Peyer's patch (tissue), 4 donors: ENCODE data around the gene TOR2A. TPM values are rescaled to one million over a fixed set of nuclear protein-coding genes. Genes with fewer than 3 reads are reported as not detected.

Experiments
- DNase-seq, 3 donors: peaks; one replicate each; pipeline ENCODE4 v3.0.0-alpha.2; 2017 to 2019
- H3K27ac ChIP-seq, 4 donors: fragments of 200-600 bp; sonication (generic); one replicate each; pipeline ENCODE4 v1.5.1; 2016 to 2019
- H3K27me3 ChIP-seq, 2 donors: fragments of 200-600 bp; sonication (generic); one replicate each; pipeline ENCODE4 v1.5.1; 2019
- H3K36me3 ChIP-seq, 3 donors: fragments of 200-600 bp; sonication (generic); one replicate each; pipeline ENCODE4 v1.5.1; 2016 to 2019
- H3K4me1 ChIP-seq, 4 donors: fragments of 200-600 bp; sonication (generic); one replicate each; pipeline ENCODE4 v1.5.1; 2016 to 2019
- H3K4me3 ChIP-seq, 4 donors: fragments of 200-600 bp; sonication (generic); 1 replicate in 3 of 4; 2 replicates in 1 of 4; pipeline ENCODE4 v1.5.1; 2016 to 2019; ENCODE audit warnings: mild to moderate bottlenecking in 1 of 4
- H3K9me3 ChIP-seq, 4 donors: fragments of 200-600 bp; sonication (generic); one replicate each; pipeline ENCODE4 v1.5.1; 2016 to 2019; ENCODE audit warnings: mild to moderate bottlenecking in 1 of 4
- POLR2A ChIP-seq, 2 donors: fragments of 450-650 bp; IDR thresholded peaks; one replicate each; pipeline ENCODE4 v1.5.1; 2017; ENCODE audit warnings: antibody characterized with exemption in 2 of 2, mild to moderate bottlenecking in 2 of 2, moderate library complexity in 2 of 2
- total RNA-seq, 4 donors: library from RNA; depleted of rRNA; stranded (reverse); fragments of >200 nt; gene quantifications; one replicate each; pipeline ENCODE4 v1.1.0, GENCODE V29; 2016
- TF ChIP-seq, protein P1 (sequence below), 6 experiments: fragments of 450-650 bp in 4 of 6; fragments of 200-600 bp in 2 of 6; sonication (generic) in 1 of 6; IDR thresholded peaks; one replicate each; pipeline ENCODE4 v1.5.1; 2017 to 2019; ENCODE audit warnings: antibody characterized with exemption in 6 of 6, mild to moderate bottlenecking in 3 of 6, moderate library complexity in 1 of 6

The TOR2A gene
- total RNA-seq, 4 donors from 2014 or later, result 26.4 to 70.9 (median 35.4) TPM

DNA sequence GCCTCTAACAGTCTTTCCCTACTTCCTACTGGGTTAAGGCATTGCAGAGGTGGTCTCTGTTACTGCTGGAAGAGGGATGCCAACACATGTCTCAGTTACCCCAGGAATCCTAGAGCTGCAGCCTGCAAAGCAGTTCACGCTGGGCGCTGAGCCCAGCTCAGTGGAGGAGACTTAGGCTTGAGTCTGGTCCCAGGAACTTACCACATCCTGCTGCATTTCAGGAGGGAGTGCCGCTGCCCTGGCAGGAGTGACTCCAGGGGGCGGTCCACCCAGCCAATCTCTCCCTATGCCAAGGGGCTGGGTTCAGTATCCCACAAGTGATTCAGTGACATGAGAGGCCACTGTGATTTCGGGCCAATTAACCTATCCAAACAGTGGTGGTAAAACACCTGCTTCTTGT lies 11.7 kb downstream of the TOR2A start:
- H3K4me1 ChIP-seq, result peaks cover 0 to 7% (median 0%) of the 10 kb centered on the region in 4 donors
- H3K36me3 ChIP-seq, result no peaks in the 10 kb centered on the region
- no peak overlapping the region for H3K27ac ChIP-seq
- no peak overlapping the region for H3K4me3 ChIP-seq
- no peak for DNase-seq
- no peaks in the 10 kb centered on the region for H3K9me3 ChIP-seq
- TF ChIP-seq, protein P1, sequence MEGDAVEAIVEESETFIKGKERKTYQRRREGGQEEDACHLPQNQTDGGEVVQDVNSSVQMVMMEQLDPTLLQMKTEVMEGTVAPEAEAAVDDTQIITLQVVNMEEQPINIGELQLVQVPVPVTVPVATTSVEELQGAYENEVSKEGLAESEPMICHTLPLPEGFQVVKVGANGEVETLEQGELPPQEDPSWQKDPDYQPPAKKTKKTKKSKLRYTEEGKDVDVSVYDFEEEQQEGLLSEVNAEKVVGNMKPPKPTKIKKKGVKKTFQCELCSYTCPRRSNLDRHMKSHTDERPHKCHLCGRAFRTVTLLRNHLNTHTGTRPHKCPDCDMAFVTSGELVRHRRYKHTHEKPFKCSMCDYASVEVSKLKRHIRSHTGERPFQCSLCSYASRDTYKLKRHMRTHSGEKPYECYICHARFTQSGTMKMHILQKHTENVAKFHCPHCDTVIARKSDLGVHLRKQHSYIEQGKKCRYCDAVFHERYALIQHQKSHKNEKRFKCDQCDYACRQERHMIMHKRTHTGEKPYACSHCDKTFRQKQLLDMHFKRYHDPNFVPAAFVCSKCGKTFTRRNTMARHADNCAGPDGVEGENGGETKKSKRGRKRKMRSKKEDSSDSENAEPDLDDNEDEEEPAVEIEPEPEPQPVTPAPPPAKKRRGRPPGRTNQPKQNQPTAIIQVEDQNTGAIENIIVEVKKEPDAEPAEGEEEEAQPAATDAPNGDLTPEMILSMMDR (IDR thresholded peaks at IDR 0.05), result no peak
- TF ChIP-seq POLR2A (IDR thresholded peaks at IDR 0.05), result no peak
- H3K27me3 ChIP-seq, result no peaks in the 10 kb centered on the region

DNA sequence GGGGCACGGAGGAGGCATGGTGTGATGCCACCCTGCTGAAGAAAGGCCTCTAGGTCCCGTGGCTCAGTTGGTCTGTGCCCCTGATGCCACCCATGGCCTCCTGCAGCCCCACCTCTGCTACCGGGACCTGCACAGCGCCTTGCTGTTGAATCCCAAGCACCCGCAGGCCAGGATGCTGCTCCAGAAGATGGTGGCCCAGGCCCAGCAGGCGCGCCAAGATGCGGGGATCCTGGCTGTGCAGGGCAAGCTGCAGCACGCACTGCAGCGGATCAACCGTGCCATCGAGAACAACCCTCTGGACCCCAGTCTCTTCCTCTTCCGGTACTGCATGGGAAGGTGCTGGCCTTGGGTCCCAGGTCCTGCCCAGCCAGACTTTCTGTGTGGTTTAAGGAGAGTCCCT lies 12.1 kb downstream of the TOR2A start:
- H3K4me3 ChIP-seq, result no peak overlapping the region
- DNase-seq, result no peak
- TF ChIP-seq, protein P1 (IDR thresholded peaks at IDR 0.05), result no peak
- TF ChIP-seq POLR2A (IDR thresholded peaks at IDR 0.05), result no peak
- peaks cover 0 to 7% (median 0%) of the 10 kb centered on the region in 4 donors for H3K4me1 ChIP-seq
- H3K27me3 ChIP-seq, result no peaks in the 10 kb centered on the region
- no peaks in the 10 kb centered on the region for H3K9me3 ChIP-seq
- no peaks in the 10 kb centered on the region for H3K36me3 ChIP-seq
- no peak overlapping the region for H3K27ac ChIP-seq

DNA sequence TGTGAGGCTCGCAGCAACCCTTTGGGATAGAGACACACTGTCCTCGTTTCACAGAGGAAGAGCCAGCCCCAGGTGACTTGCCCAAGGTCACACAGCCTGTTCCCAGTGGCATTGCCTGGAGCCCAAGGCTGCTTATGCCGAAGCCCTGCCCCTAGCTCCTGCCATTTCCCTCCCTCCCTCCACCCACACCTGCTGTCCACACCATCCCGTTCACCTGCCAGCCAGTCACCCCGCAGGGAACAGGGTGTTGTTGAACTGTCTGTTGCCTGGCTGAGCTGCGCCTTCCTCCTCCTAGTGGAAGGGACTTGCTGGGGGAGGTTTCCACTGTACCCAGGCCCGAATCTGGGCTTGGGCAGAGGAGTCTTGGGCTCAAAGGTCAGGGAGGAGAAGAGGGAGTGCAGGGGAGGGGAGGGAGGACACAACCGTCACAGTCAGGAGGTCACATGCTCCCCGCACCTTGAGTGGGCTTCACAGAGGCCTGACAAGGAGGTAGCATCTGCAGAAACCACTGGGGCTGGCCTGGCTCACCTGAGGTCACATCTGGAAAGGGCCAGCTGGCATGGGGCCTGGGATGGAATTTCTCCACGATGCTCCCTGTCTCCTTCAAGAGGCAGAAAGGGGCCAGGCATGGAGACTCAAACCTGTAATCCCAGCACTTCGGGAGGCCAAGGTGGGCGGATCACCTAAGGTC lies 12.9 kb downstream of the TOR2A start:
- no peak for TF ChIP-seq POLR2A (IDR thresholded peaks at IDR 0.05)
- TF ChIP-seq, protein P1 (IDR thresholded peaks at IDR 0.05), result no peak
- no peak overlapping the region for H3K27ac ChIP-seq
- H3K4me3 ChIP-seq, result no peak overlapping the region
- no peaks in the 10 kb centered on the region for H3K36me3 ChIP-seq
- H3K9me3 ChIP-seq, result no peaks in the 10 kb centered on the region
- H3K27me3 ChIP-seq, result no peaks in the 10 kb centered on the region
- H3K4me1 ChIP-seq, result peaks cover 0 to 7% (median 0%) of the 10 kb centered on the region in 4 donors
- no peak for DNase-seq

DNA sequence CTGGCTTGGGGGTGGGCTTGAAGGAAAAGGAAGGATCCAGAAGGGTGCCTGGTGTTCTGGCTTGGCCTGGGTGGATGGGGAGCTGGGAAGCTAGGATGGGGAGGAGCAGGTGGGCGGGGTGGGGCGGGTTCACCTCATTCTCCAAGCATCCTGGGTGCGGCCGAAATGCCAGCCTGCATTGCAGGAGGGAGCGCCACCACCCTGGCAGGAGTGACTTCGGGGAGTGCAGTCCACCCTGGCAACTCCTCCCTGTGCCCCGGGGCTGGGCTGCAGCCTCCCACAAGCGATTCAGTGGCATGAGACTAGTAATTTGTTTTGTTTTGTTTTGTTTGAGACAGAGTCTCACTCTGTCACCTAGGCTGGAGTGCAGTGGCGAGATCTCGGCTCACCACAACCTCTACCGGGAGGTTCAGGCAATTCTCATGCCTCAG lies 13.7 kb downstream of the TOR2A start:
- H3K27me3 ChIP-seq, result no peaks in the 10 kb centered on the region
- no peak overlapping the region for H3K4me3 ChIP-seq
- no peak overlapping the region for H3K27ac ChIP-seq
- no peak for DNase-seq
- H3K4me1 ChIP-seq, result peaks cover 0 to 7% (median 0%) of the 10 kb centered on the region in 4 donors
- no peaks in the 10 kb centered on the region for H3K36me3 ChIP-seq
- no peak for TF ChIP-seq POLR2A (IDR thresholded peaks at IDR 0.05)
- TF ChIP-seq, protein P1 (IDR thresholded peaks at IDR 0.05), result no peak
- H3K9me3 ChIP-seq, result no peaks in the 10 kb centered on the region

DNA sequence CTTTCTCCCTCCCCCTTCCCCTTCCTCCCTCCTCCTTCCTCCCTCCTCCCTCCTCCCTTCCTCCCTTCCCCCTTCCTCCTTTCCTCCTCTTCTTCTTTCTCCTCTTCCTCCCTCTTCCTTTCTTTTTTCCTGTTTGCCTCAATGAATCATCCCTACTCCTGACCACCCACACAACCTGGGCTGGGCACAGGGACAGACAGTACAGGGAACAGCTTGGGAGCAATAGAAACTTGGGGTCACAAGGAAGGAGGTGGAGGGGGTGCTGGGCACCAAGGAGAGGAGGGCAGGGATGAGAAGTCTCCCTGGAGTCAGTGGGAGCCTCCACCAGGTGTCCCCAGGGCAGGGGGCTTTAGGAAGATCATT lies 14.2 kb downstream of the TOR2A start:
- no peaks in the 10 kb centered on the region for H3K9me3 ChIP-seq
- no peak for DNase-seq

More for the DNA sequence above, 14.2 kb downstream of the TOR2A start:
- H3K4me3 ChIP-seq, result no peak overlapping the region
- no peak for TF ChIP-seq POLR2A (IDR thresholded peaks at IDR 0.05)
- TF ChIP-seq, protein P1 (IDR thresholded peaks at IDR 0.05), result no peak
- no peaks in the 10 kb centered on the region for H3K36me3 ChIP-seq
- no peaks in the 10 kb centered on the region for H3K27me3 ChIP-seq
- no peak overlapping the region for H3K27ac ChIP-seq
- peaks cover 0 to 7% (median 4%) of the 10 kb centered on the region in 4 donors for H3K4me1 ChIP-seq
